ENCODE data around the gene PRPS1L1. TPM values are rescaled to one million over a fixed set of nuclear protein-coding genes. Genes with fewer than 3 reads are reported as not detected.
A peak's percentile ranks its signal among the peaks of the same experiment; 100 is the strongest.

Gene PRPS1L1
- total RNA-seq, 1 experiment from 2014 or later = not detected

DNA sequence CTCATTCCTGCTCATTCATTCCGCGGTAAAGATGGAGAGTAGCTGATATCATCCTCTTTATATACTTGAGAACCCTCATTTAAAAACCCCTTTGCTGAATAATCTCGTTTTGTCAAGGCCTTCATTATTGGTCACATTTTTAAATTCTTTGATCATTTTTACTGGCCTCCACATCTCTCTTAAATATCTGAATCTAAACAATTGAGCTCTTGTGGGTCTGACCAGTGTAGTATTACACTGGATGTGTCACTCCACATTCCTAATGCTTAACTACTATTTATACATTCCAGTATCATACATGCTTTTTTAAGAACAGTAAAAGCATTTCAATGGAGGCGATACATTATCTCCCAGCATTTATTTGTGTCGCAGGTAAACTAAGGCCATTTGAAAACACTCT, 12.6 kb upstream of the PRPS1L1 start:
- Histone ChIP-seq H3K79me2 (ENCODE audit: low read length) (no peaks in the 10 kb centered on the region), H3F3A (ENCODE audit: low read length, unreplicated experiment) (no peaks in the 10 kb centered on the region), H3K9me3 (ENCODE audit: low read length) (no peaks in the 10 kb centered on the region), H3K4me3 (ENCODE audit: low read length) (peak overlapping the region; percentile 36; the same call in 1 of the 2 replicates), H2AFZ (ENCODE audit: low read length) (peak overlapping the region; percentile 56), H3K4me1 (ENCODE audit: insufficient read depth, low read length) (peaks cover 23% of the 10 kb centered on the region), H3K27me3 (ENCODE audit: low read length) (no peaks in the 10 kb centered on the region), H3K9me2 (replicated peaks; ENCODE audit: low read length) (no peaks in the 10 kb centered on the region), H3K27ac (ENCODE audit: low read length) (peak overlapping the region; percentile 55), H3K9ac (ENCODE audit: low read length) (no peak overlapping the region; the same call in 1 of the 2 replicates), H3K36me3 (ENCODE audit: low read depth, low read length) (no peaks in the 10 kb centered on the region), H4K20me1 (ENCODE audit: low read length) (no peaks in the 10 kb centered on the region), H3K4me2 (ENCODE audit: low read length) (peak overlapping the region; percentile 68)
- DNase-seq (peak; percentile 83), ATAC-seq (peak; percentile 99)
- POLR2A ChIA-PET (ENCODE audit: unreplicated experiment) = interaction anchor here (0.6 kb wide), 1 partner anchor 255 kb away, joined by 3 read pairs; no protein-coding TSS in a partner anchor
- TF ChIP-seq EZH2 (IDR thresholded peaks at IDR 0.05; ENCODE audit: low read length, unreplicated experiment) = no peak
- no peak for TF ChIP-seq CTCF (conservative IDR thresholded peaks at IDR 0.05; ENCODE audit: low read depth, low read length)
- TF ChIP-seq EZH2phosphoT487 (IDR thresholded peaks at IDR 0.05; ENCODE audit: borderline replicate concordance, low read length) = no peak
- BruUV-seq (replicated peaks) = no TSS peak
- CTCF ChIA-PET = interaction anchor here (1.2 kb wide), 1 partner anchor 56 kb away, joined by 3 read pairs; no protein-coding TSS in a partner anchor
- intact Hi-C loops (cut with micrococcal nuclease) = loop anchor here (2.0 to 10.0 kb wide), 3 partner anchors 21 to 355 kb away; no protein-coding TSS in a partner anchor

DNA sequence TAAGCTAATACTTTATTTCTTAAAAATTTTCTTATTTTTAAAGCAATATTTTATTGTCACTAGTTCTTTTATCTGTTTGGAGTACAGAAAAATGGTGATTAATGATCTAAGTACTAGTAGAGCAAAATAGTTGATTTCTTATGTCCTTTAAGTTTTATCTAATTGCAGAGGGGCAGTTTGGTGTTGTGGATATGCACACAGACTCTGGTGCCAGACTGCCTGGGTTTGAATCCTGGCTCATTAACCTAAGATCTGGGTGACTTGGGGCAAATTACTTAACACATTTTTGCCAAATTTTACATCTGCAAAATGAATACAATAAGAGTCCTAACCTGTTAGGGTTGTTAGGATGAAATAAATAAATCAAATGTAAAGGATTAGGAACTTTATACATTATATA, 10.7 kb upstream of the PRPS1L1 start:
- no TSS peak for BruUV-seq (replicated peaks)
- no peak overlapping the region for H3K4me2 ChIP-seq (ENCODE audit: low read length)
- no peaks in the 10 kb centered on the region for H3K79me2 ChIP-seq (ENCODE audit: low read length)
- H3F3A ChIP-seq (ENCODE audit: low read length, unreplicated experiment) = no peaks in the 10 kb centered on the region
- POLR2A ChIA-PET (ENCODE audit: unreplicated experiment) = no interaction called here
- CTCF ChIA-PET = no interaction called here
- H2AFZ ChIP-seq (ENCODE audit: low read length) = no peak overlapping the region
- H3K9ac ChIP-seq (ENCODE audit: low read length) = no peak overlapping the region
- no peaks in the 10 kb centered on the region for H3K27me3 ChIP-seq (ENCODE audit: low read length)
- TF ChIP-seq EZH2phosphoT487 (IDR thresholded peaks at IDR 0.05; ENCODE audit: borderline replicate concordance, low read length) (no peak), CTCF (conservative IDR thresholded peaks at IDR 0.05; ENCODE audit: low read depth, low read length) (no peak), EZH2 (IDR thresholded peaks at IDR 0.05; ENCODE audit: low read length, unreplicated experiment) (no peak)
- no peaks in the 10 kb centered on the region for H3K9me3 ChIP-seq (ENCODE audit: low read length)
- no peak for ATAC-seq
- no peak overlapping the region for H3K4me3 ChIP-seq (ENCODE audit: low read length)
- no peak overlapping the region for H3K27ac ChIP-seq (ENCODE audit: low read length)
- H3K9me2 ChIP-seq (replicated peaks; ENCODE audit: low read length) = no peaks in the 10 kb centered on the region
- DNase-seq = no peak
- H3K36me3 ChIP-seq (ENCODE audit: low read depth, low read length) = no peaks in the 10 kb centered on the region
- peaks cover 23% of the 10 kb centered on the region for H3K4me1 ChIP-seq (ENCODE audit: insufficient read depth, low read length)
- intact Hi-C loops (cut with micrococcal nuclease) = no loop called here
- no peaks in the 10 kb centered on the region for H4K20me1 ChIP-seq (ENCODE audit: low read length)

- Histone ChIP-seq H3K9me2 (replicated peaks; ENCODE audit: low read length) (no peaks in the 10 kb centered on the region), H3K9me3 (ENCODE audit: low read length) (no peaks in the 10 kb centered on the region), H3K27ac (ENCODE audit: low read length) (no peak overlapping the region), H3K4me1 (ENCODE audit: insufficient read depth, low read length) (peaks cover 23% of the 10 kb centered on the region), H3F3A (ENCODE audit: low read length, unreplicated experiment) (no peaks in the 10 kb centered on the region), H3K36me3 (ENCODE audit: low read depth, low read length) (no peaks in the 10 kb centered on the region), H3K79me2 (ENCODE audit: low read length) (no peaks in the 10 kb centered on the region), H4K20me1 (ENCODE audit: low read length) (no peaks in the 10 kb centered on the region), H2AFZ (ENCODE audit: low read length) (no peak overlapping the region), H3K9ac (ENCODE audit: low read length) (no peak overlapping the region), H3K4me3 (ENCODE audit: low read length) (no peak overlapping the region), H3K4me2 (ENCODE audit: low read length) (no peak overlapping the region), H3K27me3 (ENCODE audit: low read length) (no peaks in the 10 kb centered on the region)
- no peak for ATAC-seq
- no TSS peak for BruUV-seq (replicated peaks)
- no peak for TF ChIP-seq EZH2phosphoT487 (IDR thresholded peaks at IDR 0.05; ENCODE audit: borderline replicate concordance, low read length)
- no peak for TF ChIP-seq CTCF (conservative IDR thresholded peaks at IDR 0.05; ENCODE audit: low read depth, low read length)
- no peak for TF ChIP-seq EZH2 (IDR thresholded peaks at IDR 0.05; ENCODE audit: low read length, unreplicated experiment)
- ChIA-PET CTCF (no interaction called here), POLR2A (ENCODE audit: unreplicated experiment) (interaction anchor here (0.6 kb wide), 1 partner anchor 1494 kb away, joined by 3 read pairs; no protein-coding TSS in a partner anchor)
- intact Hi-C loops (cut with micrococcal nuclease) = no loop called here
- no peak for DNase-seq
Measured at GRCh38 chr7:18037609-18038008, 10.0 kb upstream of the PRPS1L1 start.

Data from PC-3 (cell line).